Panc1 (cell line): ENCODE measurements around the gene SKAP1. TPM values are rescaled to one million over a fixed set of nuclear protein-coding genes. Genes with fewer than 3 reads are reported as not detected.
"Not testable (repeated sequence)": the region's sequence is repeated elsewhere in the genome, so short reads cannot be mapped to it uniquely, and the experiment has no call there.

ENCODE experiments used
- ATAC-seq: fragments of 200-7000 bp; cut with Tn5 transposase; 2 replicates; pipeline ENCODE4 v1.9.1; 2020; ENCODE audit warnings: mild to moderate bottlenecking, moderate library complexity
- BruUV-seq: library from RNA; stranded (reverse); fragments of 400-500 nt; replicated peaks from 2 replicates; lab custom pipeline; 2021; lab: Mats Ljungman, UMichigan
- CTCF ChIA-PET: fragments of 300-600 bp; sonication (Branson Sonifier 250); formaldehyde crosslinking; loops from one replicate; lab custom pipeline; 2022; ENCODE audit warnings: antibody characterized with exemption; lab: Charles Lee
- POLR2A ChIA-PET: fragments of 300-600 bp; sonication (Branson Sonifier 250); formaldehyde crosslinking; loops from one replicate; lab custom pipeline; 2022; ENCODE audit warnings: antibody characterized with exemption; lab: Charles Lee
- DNase-seq: peaks from one replicate; pipeline ENCODE4 v3.0.0-alpha.2; 2010; ENCODE audit warnings: low read depth, low spot score
- H3K27ac ChIP-seq: 2 replicates; pipeline ENCODE4 v1.5.1; 2011; ENCODE audit warnings: mild to moderate bottlenecking, low read length, inconsistent platforms
- H3K27me3 ChIP-seq: fragments of 200-500 bp; sonication (Bioruptor generic); 2 replicates; pipeline ENCODE4 v1.6.0; 2014; ENCODE audit warnings: low read length, inconsistent platforms; ENCODE audit not compliant: control insufficient read depth, insufficient read depth
- H3K36me3 ChIP-seq: fragments of 200-500 bp; sonication (Bioruptor generic); 2 replicates; pipeline ENCODE4 v1.5.1; 2014; ENCODE audit warnings: inconsistent platforms, mild to moderate bottlenecking, low read length, moderate library complexity; ENCODE audit not compliant: control insufficient read depth, insufficient read depth
- H3K4me1 ChIP-seq: 2 replicates; pipeline ENCODE4 v1.5.1; 2011; ENCODE audit warnings: inconsistent platforms, mild to moderate bottlenecking, low read length, moderate library complexity; ENCODE audit not compliant: control insufficient read depth, insufficient read depth
- H3K4me3 ChIP-seq, 2 experiments: 2 replicates each; pipeline ENCODE4 v1.5.1; 2011 to 2012; ENCODE audit warnings: low read depth in 2 of 2, low read length in 2 of 2, mild to moderate bottlenecking in 2 of 2, inconsistent platforms in 1 of 2, moderate library complexity in 1 of 2
- H3K9me3 ChIP-seq: fragments of 200-500 bp; sonication (Bioruptor generic); 2 replicates; pipeline ENCODE4 v1.5.1; 2014; ENCODE audit warnings: low read depth, mild to moderate bottlenecking, inconsistent platforms, low read length, moderate library complexity; ENCODE audit not compliant: control insufficient read depth, insufficient read depth
- POLR2AphosphoS5 ChIP-seq: IDR thresholded peaks from 2 replicates; pipeline ENCODE4 v1.6.1; 2012; ENCODE audit warnings: mild to moderate bottlenecking, low read depth, low read length, moderate library complexity
- REST ChIP-seq, 2 experiments: IDR thresholded peaks; 2 replicates each; pipeline ENCODE4 v1.6.1; 2011 to 2012; ENCODE audit warnings: low read depth in 2 of 2, control low read depth in 1 of 2, low read length in 1 of 2, mild to moderate bottlenecking in 1 of 2, moderate library complexity in 1 of 2; ENCODE audit not compliant: insufficient read depth in 1 of 2
- SIN3A ChIP-seq: IDR thresholded peaks from 2 replicates; pipeline ENCODE4 v1.6.1; 2012; ENCODE audit warnings: low read depth, mild to moderate bottlenecking, low read length, moderate library complexity, borderline replicate concordance; ENCODE audit not compliant: insufficient read depth
- TCF7L2 ChIP-seq: IDR thresholded peaks from 2 replicates; pipeline ENCODE4 v1.6.1; 2011; ENCODE audit warnings: mild to moderate bottlenecking, low read depth, low read length, inconsistent platforms
- in situ Hi-C: cut with HindIII; loops from 2 replicates; pipeline ENCODE4 v1.10.0; 2016; ENCODE audit warnings: low sequenced_read_pairs, low pct_unique_long_range_greater_than_20kb
- intact Hi-C: fragments of 100-400 bp; cut with micrococcal nuclease; formaldehyde crosslinking; loops from one replicate; pipeline ENCODE4 v1.10.0; 2022; ENCODE audit not compliant: unreplicated experiment
- total RNA-seq: library from RNA; stranded (reverse); gene quantifications from one replicate; pipeline ENCODE4 v1.2.1, GENCODE V29; 2021; ENCODE audit not compliant: unreplicated experiment
- TF ChIP-seq, protein P1 (sequence below): fragments of 450-650 bp; IDR thresholded peaks from 2 replicates; pipeline ENCODE4 v1.5.1; 2017; ENCODE audit warnings: mild to moderate bottlenecking

SKAP1 gene
- total RNA-seq, 1 experiment from 2014 or later: 0.90 TPM

DNA sequence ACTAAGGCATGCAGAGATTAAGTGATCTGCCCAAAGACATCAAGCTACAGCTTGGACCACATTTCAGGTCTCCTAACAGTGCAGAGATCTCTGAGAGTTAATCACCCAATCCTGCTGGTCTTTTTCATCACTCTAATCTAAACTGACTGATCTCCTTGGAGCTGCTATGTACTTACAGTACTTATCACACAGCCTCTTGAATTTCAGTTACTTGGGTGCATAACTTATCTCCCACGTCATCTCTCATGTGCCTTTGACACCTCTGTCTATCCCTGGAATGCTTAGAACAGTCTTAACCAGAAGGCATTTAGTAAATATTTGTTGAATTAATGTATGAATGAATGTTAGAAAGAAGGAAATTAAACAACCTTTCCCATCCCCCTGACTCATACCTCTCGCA, 183.4 kb downstream of the SKAP1 start:
- Histone ChIP-seq H3K4me3 (no peak overlapping the region), H3K27me3 (no peaks in the 10 kb centered on the region), H3K36me3 (no peaks in the 10 kb centered on the region), H3K4me1 (peaks cover 47% of the 10 kb centered on the region), H3K27ac (peak overlapping the region; percentile 69), H3K9me3 (no peaks in the 10 kb centered on the region)
- no peak for DNase-seq
- in situ Hi-C loops (no loop called here), intact Hi-C loops (no loop called here)
- no TSS peak for BruUV-seq
- TF ChIP-seq REST (IDR thresholded peaks at IDR 0.05; ENCODE audit: insufficient read depth in 1 of 2, low read depth in 2 of 2, low read length in 1 of 2) (no peak), TCF7L2 (no peak), POLR2AphosphoS5 (no peak), SIN3A (no peak)
- TF ChIP-seq, protein P1, sequence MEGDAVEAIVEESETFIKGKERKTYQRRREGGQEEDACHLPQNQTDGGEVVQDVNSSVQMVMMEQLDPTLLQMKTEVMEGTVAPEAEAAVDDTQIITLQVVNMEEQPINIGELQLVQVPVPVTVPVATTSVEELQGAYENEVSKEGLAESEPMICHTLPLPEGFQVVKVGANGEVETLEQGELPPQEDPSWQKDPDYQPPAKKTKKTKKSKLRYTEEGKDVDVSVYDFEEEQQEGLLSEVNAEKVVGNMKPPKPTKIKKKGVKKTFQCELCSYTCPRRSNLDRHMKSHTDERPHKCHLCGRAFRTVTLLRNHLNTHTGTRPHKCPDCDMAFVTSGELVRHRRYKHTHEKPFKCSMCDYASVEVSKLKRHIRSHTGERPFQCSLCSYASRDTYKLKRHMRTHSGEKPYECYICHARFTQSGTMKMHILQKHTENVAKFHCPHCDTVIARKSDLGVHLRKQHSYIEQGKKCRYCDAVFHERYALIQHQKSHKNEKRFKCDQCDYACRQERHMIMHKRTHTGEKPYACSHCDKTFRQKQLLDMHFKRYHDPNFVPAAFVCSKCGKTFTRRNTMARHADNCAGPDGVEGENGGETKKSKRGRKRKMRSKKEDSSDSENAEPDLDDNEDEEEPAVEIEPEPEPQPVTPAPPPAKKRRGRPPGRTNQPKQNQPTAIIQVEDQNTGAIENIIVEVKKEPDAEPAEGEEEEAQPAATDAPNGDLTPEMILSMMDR: no peak
- CTCF ChIA-PET: interaction anchor here (0.5 to 0.6 kb wide), 3 partner anchors 19 to 89 kb away, joined by 3 to 6 read pairs (median 5); no protein-coding TSS in a partner anchor
- peak; percentile 76 for ATAC-seq
- POLR2A ChIA-PET: interaction anchor here (0.5 to 0.7 kb wide), 2 partner anchors 11 to 76 kb away, joined by 3 to 9 read pairs; no protein-coding TSS in a partner anchor

DNA sequence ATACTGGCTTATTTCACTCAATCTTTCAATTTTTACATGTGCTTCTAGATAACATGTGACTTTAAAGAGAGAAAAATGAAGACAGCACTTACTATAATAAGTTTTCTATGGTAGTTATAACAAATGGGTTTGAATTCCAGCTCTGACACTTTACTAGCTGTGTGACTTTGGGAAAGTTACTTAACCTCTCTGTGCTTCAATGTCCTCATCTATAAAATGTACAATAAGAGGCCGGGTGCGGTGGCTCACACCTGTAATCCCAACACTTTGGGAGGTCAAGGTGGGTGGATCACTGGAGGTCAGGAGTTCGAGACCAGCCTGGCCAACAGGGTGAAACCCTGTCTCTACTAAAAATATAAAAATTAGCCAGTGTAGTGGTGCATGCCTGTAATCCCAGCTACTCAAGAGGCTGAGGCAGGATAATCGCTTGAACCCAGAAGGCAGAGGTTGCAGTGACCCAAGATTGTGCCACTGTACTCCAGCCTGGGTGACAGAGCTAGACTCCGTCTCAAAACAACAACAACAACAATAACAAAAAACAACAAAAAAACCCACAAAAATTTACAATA, 184.5 kb downstream of the SKAP1 start:
- H3K27ac ChIP-seq: peak overlapping the region; percentile 84
- H3K4me1 ChIP-seq: peaks cover 57% of the 10 kb centered on the region
- BruUV-seq, ATAC-seq, POLR2A ChIA-PET, H3K4me3 ChIP-seq, DNase-seq, H3K27me3 ChIP-seq, intact Hi-C loops, H3K9me3 ChIP-seq, in situ Hi-C loops, H3K36me3 ChIP-seq, CTCF ChIA-PET: not testable (repeated sequence)

DNA sequence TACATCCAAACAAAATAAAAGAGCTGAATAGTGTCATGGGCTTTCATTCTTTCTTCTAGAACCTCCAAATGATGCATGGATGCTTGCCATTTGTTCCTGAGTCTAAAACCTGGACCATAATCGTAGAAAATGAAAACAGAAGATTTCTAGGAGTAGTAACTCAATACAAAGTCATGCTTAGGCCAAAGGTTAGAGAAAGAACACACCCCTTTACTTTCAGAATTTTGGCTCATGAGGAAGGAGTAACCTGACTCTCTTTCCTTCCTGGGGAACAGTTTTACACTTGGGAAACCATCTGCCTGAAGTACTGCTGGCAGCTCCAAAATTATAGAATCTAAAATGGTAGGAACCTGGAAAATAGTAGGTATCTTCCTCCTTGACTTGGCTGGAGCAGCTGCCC, 185.2 kb downstream of the SKAP1 start:
- in situ Hi-C loops: loop anchor here (5.0 kb wide), 1 partner anchor 37 kb away; no protein-coding TSS in a partner anchor
- Histone ChIP-seq H3K27me3 (no peaks in the 10 kb centered on the region), H3K4me3 (no peak overlapping the region), H3K4me1 (peaks cover 65% of the 10 kb centered on the region), H3K36me3 (no peaks in the 10 kb centered on the region), H3K27ac (peak overlapping the region; percentile 84), H3K9me3 (no peaks in the 10 kb centered on the region)
- BruUV-seq: no TSS peak
- ATAC-seq: no peak
- TF ChIP-seq REST (IDR thresholded peaks at IDR 0.05; ENCODE audit: insufficient read depth in 1 of 2, low read depth in 2 of 2, low read length in 1 of 2): no peak
- no peak for TF ChIP-seq TCF7L2
- TF ChIP-seq, protein P1: no peak
- TF ChIP-seq POLR2AphosphoS5: no peak
- TF ChIP-seq SIN3A: no peak
- DNase-seq: no peak
- ChIA-PET POLR2A (no interaction called here), CTCF (interaction anchor here (1.3 to 1.6 kb wide), 2 partner anchors 18 to 29 kb away, joined by 3 to 4 read pairs; no protein-coding TSS in a partner anchor)
- intact Hi-C loops: no loop called here
